IMR-90 (cell line): ENCODE results near the gene ZBTB45. TPM values are rescaled to one million over a fixed set of nuclear protein-coding genes. Genes with fewer than 3 reads are reported as not detected.
"Not testable (repeated sequence)": the region's sequence is repeated elsewhere in the genome, so short reads cannot be mapped to it uniquely, and the experiment has no call there.

ENCODE experiments used
- ATAC-seq: fragments of 200-7000 bp; cut with Tn5 transposase; 2 replicates; pipeline ENCODE4 v1.9.1; 2020; ENCODE audit warnings: low read depth, mild to moderate bottlenecking, moderate library complexity
- BruUV-seq: library from RNA; stranded (reverse); fragments of 400-500 nt; replicated peaks from 2 replicates; lab custom pipeline; 2021; lab: Mats Ljungman, UMichigan
- CTCF ChIA-PET: fragments of 300-600 bp; formaldehyde crosslinking; extraction: SDS; loops from one replicate; lab custom pipeline; 2021; ENCODE audit warnings: antibody characterized with exemption; lab: Yijun Ruan, JAX
- POLR2A ChIA-PET: fragments of 300-600 bp; sonication (Branson Sonifier 250); formaldehyde crosslinking; loops from one replicate; lab custom pipeline; 2022; ENCODE audit warnings: antibody characterized with exemption; ENCODE audit not compliant: unreplicated experiment; lab: Charles Lee
- DNase-seq: peaks from one replicate; pipeline ENCODE4 v3.0.0; 2013
- H2AFZ ChIP-seq: replicated peaks from 2 replicates; pipeline ENCODE3; 2013; ENCODE audit warnings: low read length, mild to moderate bottlenecking; ENCODE audit not compliant: poor library complexity
- H2AK5ac ChIP-seq: 2 replicates; pipeline ENCODE4 v1.6.1; 2013; ENCODE audit warnings: low read depth, low read length, inconsistent platforms
- H2AK9ac ChIP-seq: replicated peaks from 2 replicates; pipeline ENCODE3; 2013; ENCODE audit warnings: mild to moderate bottlenecking, low read depth, low read length, moderate library complexity; ENCODE audit not compliant: poor library complexity
- H2BK120ac ChIP-seq: 2 replicates; pipeline ENCODE4 v1.6.1; 2013; ENCODE audit warnings: low read depth, low read length, inconsistent platforms
- H2BK15ac ChIP-seq: 3 replicates; pipeline ENCODE4 v1.6.1; 2013; ENCODE audit warnings: low read depth, low read length, inconsistent platforms
- H2BK20ac ChIP-seq: 2 replicates; pipeline ENCODE4 v1.6.1; 2013; ENCODE audit warnings: low read depth, mild to moderate bottlenecking, inconsistent platforms, low read length, moderate library complexity
- H2BK5ac ChIP-seq: 2 replicates; pipeline ENCODE4 v1.6.1; 2013; ENCODE audit warnings: mild to moderate bottlenecking, low read depth, low read length, inconsistent platforms; ENCODE audit not compliant: poor library complexity, severe bottlenecking
- H3K14ac ChIP-seq: replicated peaks from 2 replicates; pipeline ENCODE4 v1.6.1; 2013; ENCODE audit warnings: low read depth, low read length, inconsistent platforms
- H3K18ac ChIP-seq: 2 replicates; pipeline ENCODE4 v1.6.1; 2013; ENCODE audit warnings: low read depth, low read length, control low read depth
- H3K23ac ChIP-seq: 2 replicates; pipeline ENCODE4 v1.6.1; 2013; ENCODE audit warnings: low read depth, low read length, inconsistent platforms
- H3K27ac ChIP-seq: 2 replicates; pipeline ENCODE4 v1.5.1; 2013; ENCODE audit warnings: mild to moderate bottlenecking, control low read depth, low read length; ENCODE audit not compliant: insufficient read depth
- H3K27me3 ChIP-seq: 2 replicates; pipeline ENCODE4 v1.6.1; 2013; ENCODE audit warnings: low read length; ENCODE audit not compliant: control insufficient read depth, insufficient read depth
- H3K36me3 ChIP-seq: 2 replicates; pipeline ENCODE4 v1.6.1; 2013; ENCODE audit warnings: low read length, mixed read lengths; ENCODE audit not compliant: control insufficient read depth, insufficient read depth
- H3K4ac ChIP-seq: 2 replicates; pipeline ENCODE4 v1.6.1; 2013; ENCODE audit warnings: low read depth, low read length, inconsistent platforms
- H3K4me1 ChIP-seq: 2 replicates; pipeline ENCODE4 v1.6.1; 2013; ENCODE audit warnings: low read length, mixed read lengths; ENCODE audit not compliant: control insufficient read depth, insufficient read depth
- H3K4me2 ChIP-seq: 2 replicates; pipeline ENCODE4 v1.6.1; 2013; ENCODE audit warnings: low read depth, mild to moderate bottlenecking, control low read depth, low read length, moderate library complexity
- H3K4me3 ChIP-seq: 2 replicates; pipeline ENCODE4 v1.5.1; 2013; ENCODE audit warnings: low read depth, mild to moderate bottlenecking, control low read depth, low read length, moderate library complexity; ENCODE audit not compliant: insufficient read depth
- H3K56ac ChIP-seq: 2 replicates; pipeline ENCODE4 v1.6.1; 2013; ENCODE audit warnings: low read length, inconsistent platforms; ENCODE audit not compliant: insufficient read depth; ENCODE audit errors: extremely low read depth
- H3K79me1 ChIP-seq, 2 experiments: 2 replicates each; pipeline ENCODE4 v1.6.1; 2013; ENCODE audit warnings: low read length in 2 of 2, inconsistent platforms in 1 of 2, low read depth in 1 of 2
- H3K9ac ChIP-seq: 2 replicates; pipeline ENCODE4 v1.6.1; 2013; ENCODE audit warnings: low read depth, low read length, control low read depth
- H3K9me1 ChIP-seq: 2 replicates; pipeline ENCODE4 v1.6.1; 2013; ENCODE audit warnings: low read length, inconsistent platforms; ENCODE audit not compliant: insufficient read depth
- H3K9me3 ChIP-seq: 2 replicates; pipeline ENCODE4 v1.6.1; 2013; ENCODE audit warnings: low read length; ENCODE audit not compliant: control insufficient read depth, insufficient read depth
- H4K20me1 ChIP-seq: 2 replicates; pipeline ENCODE4 v1.6.1; 2013; ENCODE audit warnings: low read length, inconsistent platforms; ENCODE audit not compliant: insufficient read depth
- H4K5ac ChIP-seq: 2 replicates; pipeline ENCODE4 v1.6.1; 2013; ENCODE audit warnings: mild to moderate bottlenecking, low read depth, low read length, control low read depth
- H4K8ac ChIP-seq, 2 experiments: 2 replicates each; pipeline ENCODE4 v1.6.1; 2013; ENCODE audit warnings: low read depth in 2 of 2, low read length in 2 of 2, control low read depth in 1 of 2, inconsistent platforms in 1 of 2
- H4K91ac ChIP-seq: 2 replicates; pipeline ENCODE4 v1.6.1; 2013; ENCODE audit warnings: low read depth, low read length, inconsistent platforms; ENCODE audit not compliant: insufficient read depth
- ELK1 ChIP-seq: fragments of 150-350 bp; IDR thresholded peaks from 2 replicates; pipeline ENCODE4 v1.6.1; 2016; ENCODE audit warnings: low read depth, mild to moderate bottlenecking, low read length, moderate library complexity, borderline replicate concordance
- RCOR1 ChIP-seq: IDR thresholded peaks from 2 replicates; pipeline ENCODE4 v1.6.1; 2012; ENCODE audit warnings: mild to moderate bottlenecking, low read length, improper control_type of control experiment; ENCODE audit not compliant: insufficient replicate concordance
- WGBS, 2 experiments: methylation state at CpG; one replicate each; pipeline versions ENCODE4 v1.1.5 to v1.1.7; 2013; ENCODE audit warnings: missing lambda C conversion rate in 2 of 2; ENCODE audit not compliant: insufficient read length in 1 of 2; ENCODE audit errors: extremely low coverage in 2 of 2; 5-methylcytosine and 5-hydroxymethylcytosine counted together
- dilution Hi-C: fragments of 300-500 bp; cut with HindIII; formaldehyde crosslinking; loops from one replicate; pipeline ENCODE4 v1.14.3; 2018; ENCODE audit warnings: low sequenced_read_pairs; ENCODE audit not compliant: unreplicated experiment
- in situ Hi-C: fragments of 300-500 bp; cut with MboI; formaldehyde crosslinking; loops from 3 replicates; pipeline ENCODE4 v1.14.3; 2019; ENCODE audit warnings: low sequenced_read_pairs, inconsistent platforms, mixed read lengths
- intact Hi-C: fragments of 100-400 bp; cut with micrococcal nuclease; formaldehyde crosslinking; loops from 2 replicates; pipeline ENCODE4 v1.10.0; 2022
- polyA plus RNA-seq, 3 experiments: library from polyadenylated mRNA; depleted of rRNA; stranded (reverse); fragments of >200 nt; gene quantifications; 2 replicates each; pipeline ENCODE4 v1.2.3, GENCODE V29; 2012; ENCODE audit warnings: low replicate concordance in 1 of 3
- total RNA-seq: library from RNA; depleted of rRNA; stranded (reverse); fragments of >200 nt; gene quantifications from 2 replicates; pipeline ENCODE4 v1.2.3, GENCODE V29; 2012

ZBTB45 gene
- total and polyA plus RNA-seq, 2 of the 4 experiments (the other 2 are of a cell fraction), result 1.4 to 9.7 TPM

GRCh38 chr19:58543826-58544590 is 24.4 kb upstream of the ZBTB45 start, which contains the start of gene TRIM28 (continued):
- TF ChIP-seq ELK1 (no peak), RCOR1 (no peak)

- not testable (repeated sequence) for H3K56ac ChIP-seq, H3K4me3 ChIP-seq
Observed at GRCh38 chr19:58542641-58543372, 23.2 kb upstream of the ZBTB45 start.

GRCh38 chr19:58539169-58539559 is 19.6 kb upstream of the ZBTB45 start:
- H2BK5ac ChIP-seq, H3K79me1 ChIP-seq, H2BK120ac ChIP-seq, H2AFZ ChIP-seq, dilution Hi-C loops, H3K56ac ChIP-seq, H4K91ac ChIP-seq, CTCF ChIA-PET, intact Hi-C loops, H3K4me1 ChIP-seq, H4K20me1 ChIP-seq, H3K36me3 ChIP-seq, H3K9me3 ChIP-seq, H3K4me3 ChIP-seq, H3K4me2 ChIP-seq, ATAC-seq, BruUV-seq, H3K18ac ChIP-seq, H3K9me1 ChIP-seq, H2BK20ac ChIP-seq, POLR2A ChIA-PET, H3K27ac ChIP-seq, H2AK5ac ChIP-seq, H2AK9ac ChIP-seq, H2BK15ac ChIP-seq, in situ Hi-C loops, H3K14ac ChIP-seq, H4K8ac ChIP-seq, H3K23ac ChIP-seq, H4K5ac ChIP-seq, H3K9ac ChIP-seq, H3K4ac ChIP-seq, DNase-seq: not testable (repeated sequence)
- H3K27me3 ChIP-seq, result peaks cover 34% of the 10 kb centered on the region

More at GRCh38 chr19:58542641-58543372, 23.2 kb upstream of the ZBTB45 start:
- ATAC-seq, H2BK20ac ChIP-seq, H2AK5ac ChIP-seq, H3K14ac ChIP-seq, H3K27ac ChIP-seq, H2AFZ ChIP-seq, intact Hi-C loops, H3K4me2 ChIP-seq, CTCF ChIA-PET, DNase-seq, H3K9me3 ChIP-seq, H2BK15ac ChIP-seq, POLR2A ChIA-PET, H3K23ac ChIP-seq, H2BK120ac ChIP-seq, H4K91ac ChIP-seq, in situ Hi-C loops, BruUV-seq, dilution Hi-C loops, H3K18ac ChIP-seq, H2BK5ac ChIP-seq, H4K5ac ChIP-seq: not testable (repeated sequence)
- Histone ChIP-seq H4K8ac (peak overlapping the region; percentile 43 to 69; a peak in 2 of 4 replicates), H2AK9ac (peak overlapping the region; percentile 65), H3K4ac (0 out of 2 replicates have a peak overlapping the region, but pooled peaks have one; percentile 48), H3K27me3 (peaks cover 18% of the 10 kb centered on the region), H3K36me3 (peaks cover 19% of the 10 kb centered on the region), H3K9ac (0 out of 2 replicates have a peak overlapping the region, but pooled peaks have one; percentile 66), H4K20me1 (peaks cover 42% of the 10 kb centered on the region), H3K9me1 (peaks cover 13% of the 10 kb centered on the region), H3K4me1 (peaks cover 13% of the 10 kb centered on the region), H3K79me1 (peaks cover 3 to 29% of the 10 kb centered on the region in 2 experiments; a peak in 3 of 4 replicates)
- 96% methylated on average over 5 of the region's 18 CpGs; no CpG with 5 or more reads in 1 of the 2 experiments for WGBS, 2 experiments
